Measurements from ENCODE around the gene IMPG2.

DNA sequence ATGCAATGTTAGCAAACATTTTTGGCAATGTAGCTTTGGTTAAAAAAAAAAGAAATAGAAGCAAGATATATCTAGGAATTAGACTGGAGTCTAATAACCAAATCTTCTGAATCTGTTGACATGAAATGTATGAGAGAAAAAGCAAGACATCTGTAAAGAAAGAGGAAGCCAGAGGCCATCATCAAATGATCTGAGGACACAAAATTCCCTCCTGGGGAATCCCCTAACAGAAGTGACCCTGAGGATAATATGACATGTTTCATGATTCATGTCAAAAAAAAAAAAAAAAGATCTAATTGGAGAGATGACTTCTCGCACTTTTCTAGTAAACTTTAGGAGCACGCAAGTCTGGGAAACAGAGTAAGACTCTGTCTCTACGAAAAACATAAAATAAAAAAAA lies 70.9 kb downstream of the IMPG2 start:
- TF ChIP-seq, protein P1, sequence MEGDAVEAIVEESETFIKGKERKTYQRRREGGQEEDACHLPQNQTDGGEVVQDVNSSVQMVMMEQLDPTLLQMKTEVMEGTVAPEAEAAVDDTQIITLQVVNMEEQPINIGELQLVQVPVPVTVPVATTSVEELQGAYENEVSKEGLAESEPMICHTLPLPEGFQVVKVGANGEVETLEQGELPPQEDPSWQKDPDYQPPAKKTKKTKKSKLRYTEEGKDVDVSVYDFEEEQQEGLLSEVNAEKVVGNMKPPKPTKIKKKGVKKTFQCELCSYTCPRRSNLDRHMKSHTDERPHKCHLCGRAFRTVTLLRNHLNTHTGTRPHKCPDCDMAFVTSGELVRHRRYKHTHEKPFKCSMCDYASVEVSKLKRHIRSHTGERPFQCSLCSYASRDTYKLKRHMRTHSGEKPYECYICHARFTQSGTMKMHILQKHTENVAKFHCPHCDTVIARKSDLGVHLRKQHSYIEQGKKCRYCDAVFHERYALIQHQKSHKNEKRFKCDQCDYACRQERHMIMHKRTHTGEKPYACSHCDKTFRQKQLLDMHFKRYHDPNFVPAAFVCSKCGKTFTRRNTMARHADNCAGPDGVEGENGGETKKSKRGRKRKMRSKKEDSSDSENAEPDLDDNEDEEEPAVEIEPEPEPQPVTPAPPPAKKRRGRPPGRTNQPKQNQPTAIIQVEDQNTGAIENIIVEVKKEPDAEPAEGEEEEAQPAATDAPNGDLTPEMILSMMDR (IDR thresholded peaks at IDR 0.05), result no peak
- no peak for TF ChIP-seq POLR2A (IDR thresholded peaks at IDR 0.05)

Measured in uterus (tissue), 2 donors.